HG02981 (cell line): ENCODE results near the gene EXOSC6.
"Not testable (repeated sequence)": the region's sequence is repeated elsewhere in the genome, so short reads cannot be mapped to it uniquely, and the experiment has no call there.

Experiments used
- ATAC-seq: cut with Tn5 transposase; IDR thresholded peaks from one replicate; pipeline ENCODE4 v1.9.1; 2021; ENCODE audit warnings: mild to moderate bottlenecking, moderate library complexity; ENCODE audit not compliant: unreplicated experiment

The EXOSC6 gene

DNA sequence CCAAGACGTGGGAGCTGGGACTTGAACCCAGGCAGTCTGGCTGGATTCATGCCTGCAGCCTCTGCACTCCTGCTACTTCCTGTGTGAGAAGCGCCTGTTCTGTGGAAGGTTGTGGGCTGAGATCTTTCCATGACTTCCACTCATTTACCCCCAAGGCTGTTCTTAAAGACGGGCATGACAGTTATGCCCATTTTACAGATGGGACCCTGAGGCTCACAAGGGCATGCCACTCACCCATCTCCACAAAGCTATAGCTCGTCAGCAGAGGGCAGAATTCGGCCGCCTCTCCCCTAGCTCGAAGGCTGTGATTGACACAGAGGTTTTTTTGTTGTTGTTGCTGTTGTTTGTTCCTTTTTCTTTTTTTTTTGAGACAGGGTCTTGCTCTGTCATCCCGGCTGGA, 51.7 kb downstream of the EXOSC6 start:
- not testable (repeated sequence) for ATAC-seq

- ATAC-seq, result not testable (repeated sequence)
These were observed 52.6 kb downstream of the EXOSC6 start for GRCh38 chr16:70199170-70199569.

- not testable (repeated sequence) for ATAC-seq
These were observed 53.1 kb downstream of the EXOSC6 start for GRCh38 chr16:70198666-70199065.

- not testable (repeated sequence) for ATAC-seq
These were observed 53.5 kb downstream of the EXOSC6 start for GRCh38 chr16:70198230-70198629.

DNA sequence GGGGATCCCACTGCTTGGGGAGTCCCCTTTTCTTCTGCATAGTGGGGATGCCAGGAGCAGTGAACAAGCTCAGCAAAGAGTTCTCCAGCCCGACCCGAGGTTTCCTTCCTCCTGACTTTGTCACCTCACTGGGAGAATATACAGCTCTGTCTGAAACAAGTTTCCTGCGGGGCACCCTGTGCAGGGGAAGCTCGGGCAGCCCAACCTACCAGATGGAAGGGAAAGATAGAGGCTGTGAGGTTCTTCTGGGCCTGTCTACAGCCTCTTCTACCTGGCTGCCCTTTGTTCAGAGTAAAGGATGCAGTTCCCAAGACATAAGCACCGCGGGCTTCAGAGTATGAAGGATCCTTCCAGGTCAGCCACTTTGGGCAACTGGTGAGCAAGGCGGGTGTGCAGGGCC, 54.1 kb downstream of the EXOSC6 start:
- ATAC-seq, result not testable (repeated sequence)
